A204.1 (cell line): ENCODE data around the gene MAST3.

ENCODE experiments used
- FAIRE-seq: peaks from 2 replicates; lab custom pipeline; 2012; peaks lifted over from hg19 to GRCh38; lab: Jason Lieb, UNC

MAST3 gene

GRCh38 chr19:18160971-18161635, 63.5 kb downstream of the MAST3 start:
- FAIRE-seq: no peak

- FAIRE-seq: no peak
Observed at GRCh38 chr19:18161636-18162002, 64.0 kb downstream of the MAST3 start.

GRCh38 chr19:18164072-18164471, 66.5 kb downstream of the MAST3 start:
- FAIRE-seq: no peak

- FAIRE-seq: no peak
Observed at GRCh38 chr19:18165794-18166544, 68.4 kb downstream of the MAST3 start.

- FAIRE-seq: no peak
Observed at GRCh38 chr19:18167011-18167410, 69.4 kb downstream of the MAST3 start.

GRCh38 chr19:18167975-18168645, 70.5 kb downstream of the MAST3 start:
- FAIRE-seq: no peak

- no peak for FAIRE-seq
Observed at GRCh38 chr19:18168673-18169381, 71.2 kb downstream of the MAST3 start.

GRCh38 chr19:18170714-18171255, 73.2 kb downstream of the MAST3 start:
- no peak for FAIRE-seq

- no peak for FAIRE-seq
Observed at GRCh38 chr19:18171605-18172327, 74.2 kb downstream of the MAST3 start.

GRCh38 chr19:18172331-18173053, 74.9 kb downstream of the MAST3 start:
- no peak for FAIRE-seq

- FAIRE-seq: no peak
Observed at GRCh38 chr19:18173054-18173571, 75.5 kb downstream of the MAST3 start.

- FAIRE-seq: no peak
Observed at GRCh38 chr19:18173572-18174288, 76.2 kb downstream of the MAST3 start, which contains the start of gene IFI30. Gene IFI30, plus strand, starts transcription at chr19:18173813. Its CDS starts 29 bp downstream, at chr19:18173842.

- no peak for FAIRE-seq
Observed at GRCh38 chr19:18174983-18175382, 77.4 kb downstream of the MAST3 start.

GRCh38 chr19:18176367-18177310, 79.1 kb downstream of the MAST3 start:
- FAIRE-seq: no peak

GRCh38 chr19:18179957-18180356, 82.4 kb downstream of the MAST3 start:
- FAIRE-seq: no peak

- no peak for FAIRE-seq
Observed at GRCh38 chr19:18183529-18183928, 86.0 kb downstream of the MAST3 start.

GRCh38 chr19:18185538-18185937, 88.0 kb downstream of the MAST3 start:
- no peak for FAIRE-seq

GRCh38 chr19:18190278-18190677, 92.7 kb downstream of the MAST3 start:
- FAIRE-seq: no peak

- FAIRE-seq: no peak
Observed at GRCh38 chr19:18191640-18192062, 94.1 kb downstream of the MAST3 start.
